DND-41 (cell line): ENCODE measurements around the gene CMSS1.
A peak's percentile ranks its signal among the peaks of the same experiment; 100 is the strongest.
"Not testable (repeated sequence)": the region's sequence is repeated elsewhere in the genome, so short reads cannot be mapped to it uniquely, and the experiment has no call there.

ENCODE experiments used
- ATAC-seq: fragments of 200-7000 bp; cut with Tn5 transposase; 3 replicates; pipeline ENCODE4 v1.9.1; 2021; ENCODE audit warnings: low read depth; ENCODE audit not compliant: insufficient read depth
- DNase-seq: peaks from one replicate; pipeline ENCODE4 v3.0.0-alpha.2; 2020
- H2AFZ ChIP-seq: 2 replicates; pipeline ENCODE4 v1.6.0; 2012; ENCODE audit warnings: low read depth, low read length
- H3K27ac ChIP-seq: 2 replicates; pipeline ENCODE4 v1.5.1; 2012; ENCODE audit warnings: low read length, inconsistent platforms
- H3K27me3 ChIP-seq: fragments of 200-600 bp; sonication (generic); 2 replicates; pipeline ENCODE4 v1.6.0; 2012; ENCODE audit warnings: low read length, mild to moderate bottlenecking, inconsistent platforms; ENCODE audit not compliant: insufficient read depth, poor library complexity
- H3K36me3 ChIP-seq: 2 replicates; pipeline ENCODE4 v1.5.1; 2012; ENCODE audit warnings: low read length, inconsistent platforms; ENCODE audit not compliant: insufficient read depth
- H3K4me1 ChIP-seq: 2 replicates; pipeline ENCODE4 v1.5.1; 2012; ENCODE audit warnings: mild to moderate bottlenecking, low read length; ENCODE audit not compliant: insufficient read depth
- H3K4me2 ChIP-seq: 2 replicates; pipeline ENCODE4 v1.6.0; 2012; ENCODE audit warnings: mild to moderate bottlenecking, moderate library complexity, low read length, inconsistent platforms; ENCODE audit not compliant: insufficient read depth
- H3K4me3 ChIP-seq, 2 experiments: fragments of 200-600 bp in 1 of 2; shearing (Covaris generic) in 1 of 2; 2 replicates each; pipeline ENCODE4 v1.5.1; 2012 to 2016; ENCODE audit warnings: inconsistent platforms in 2 of 2, low read length in 2 of 2, mild to moderate bottlenecking in 2 of 2, low read depth in 1 of 2, moderate library complexity in 1 of 2
- H3K79me2 ChIP-seq: 2 replicates; pipeline ENCODE4 v1.6.0; 2012; ENCODE audit warnings: low read length, inconsistent platforms; ENCODE audit not compliant: insufficient read depth
- H3K9ac ChIP-seq: 2 replicates; pipeline ENCODE4 v1.6.0; 2012; ENCODE audit warnings: low read depth, mild to moderate bottlenecking, inconsistent platforms, low read length, moderate library complexity
- H3K9me3 ChIP-seq: 2 replicates; pipeline ENCODE4 v1.5.1; 2012; ENCODE audit warnings: low read length, moderate library complexity, mild to moderate bottlenecking, inconsistent platforms; ENCODE audit not compliant: insufficient read depth, severe bottlenecking
- H4K20me1 ChIP-seq: 2 replicates; pipeline ENCODE4 v1.6.0; 2012; ENCODE audit warnings: low read length; ENCODE audit not compliant: insufficient read depth
- CTCF ChIP-seq: IDR thresholded peaks from 2 replicates; pipeline ENCODE4 v1.5.1; 2012; ENCODE audit warnings: borderline replicate concordance, low read length, moderate library complexity, mild to moderate bottlenecking; ENCODE audit not compliant: poor library complexity, severe bottlenecking; ENCODE audit errors: extremely low read depth
- EZH2 ChIP-seq: IDR thresholded peaks from 3 replicates; pipeline ENCODE4 v1.6.1; 2012; ENCODE audit warnings: borderline replicate concordance, low read depth, mild to moderate bottlenecking, moderate library complexity, low read length, inconsistent platforms; ENCODE audit not compliant: severe bottlenecking

Gene CMSS1

GRCh38 chr3:99838755-99839154 lies 21.1 kb downstream of the CMSS1 start:
- Histone ChIP-seq H3K4me1 (no peaks in the 10 kb centered on the region), H3K27ac (no peak overlapping the region), H3K79me2 (no peaks in the 10 kb centered on the region; the same call in 1 of the 2 replicates), H3K9ac (no peak overlapping the region), H3K36me3 (no peaks in the 10 kb centered on the region), H2AFZ (no peak overlapping the region), H3K9me3 (no peaks in the 10 kb centered on the region), H4K20me1 (peaks cover 13% of the 10 kb centered on the region; the same call in 1 of the 2 replicates), H3K27me3 (no peaks in the 10 kb centered on the region), H3K4me2 (no peak overlapping the region), H3K4me3 (no peak overlapping the region)
- no peak for TF ChIP-seq EZH2
- TF ChIP-seq CTCF, result no peak
- no peak for ATAC-seq
- DNase-seq, result no peak

GRCh38 chr3:99839613-99840012 lies 22.0 kb downstream of the CMSS1 start:
- Histone ChIP-seq H2AFZ (no peak overlapping the region), H3K36me3 (no peaks in the 10 kb centered on the region), H3K4me3 (no peak overlapping the region), H4K20me1 (peaks cover 17% of the 10 kb centered on the region; the same call in 1 of the 2 replicates), H3K4me1 (no peaks in the 10 kb centered on the region), H3K9ac (no peak overlapping the region), H3K79me2 (no peaks in the 10 kb centered on the region; the same call in 1 of the 2 replicates), H3K4me2 (no peak overlapping the region), H3K27ac (no peak overlapping the region), H3K9me3 (no peaks in the 10 kb centered on the region), H3K27me3 (no peaks in the 10 kb centered on the region)
- TF ChIP-seq CTCF (no peak), EZH2 (no peak)
- no peak for DNase-seq
- ATAC-seq, result no peak

GRCh38 chr3:99841949-99842348 lies 24.3 kb downstream of the CMSS1 start:
- H3K27me3 ChIP-seq, H2AFZ ChIP-seq, H3K9ac ChIP-seq, ATAC-seq, H3K9me3 ChIP-seq, H3K27ac ChIP-seq, H3K36me3 ChIP-seq, H3K4me3 ChIP-seq, H3K4me1 ChIP-seq, H3K4me2 ChIP-seq, H3K79me2 ChIP-seq, DNase-seq: not testable (repeated sequence)
- H4K20me1 ChIP-seq, result peaks cover 19% of the 10 kb centered on the region; the same call in 1 of the 2 replicates

GRCh38 chr3:99842826-99843589 lies 25.3 kb downstream of the CMSS1 start:
- Histone ChIP-seq H3K4me3 (no peak overlapping the region), H4K20me1 (peaks cover 15% of the 10 kb centered on the region; the same call in 1 of the 2 replicates), H3K27ac (no peak overlapping the region), H3K4me2 (no peak overlapping the region), H3K36me3 (no peaks in the 10 kb centered on the region), H3K27me3 (no peaks in the 10 kb centered on the region), H2AFZ (no peak overlapping the region), H3K79me2 (no peaks in the 10 kb centered on the region; the same call in 1 of the 2 replicates), H3K4me1 (no peaks in the 10 kb centered on the region), H3K9me3 (no peaks in the 10 kb centered on the region), H3K9ac (no peak overlapping the region)
- TF ChIP-seq EZH2 (no peak), CTCF (peak; percentile 52)
- no peak for DNase-seq
- peak; percentile 45; the same call in 1 of the 3 replicates for ATAC-seq
